ENCODE data around the gene WBP2.

- TF ChIP-seq CTCF (IDR thresholded peaks at IDR 0.05): peak; percentile 67 to 81 (median 71)
- TF ChIP-seq EP300 (IDR thresholded peaks at IDR 0.05; ENCODE audit: low read depth): no peak
- TF ChIP-seq POLR2A (IDR thresholded peaks at IDR 0.05): no peak
- peak in 1 of 3 donors; percentile 43 for TF ChIP-seq POLR2AphosphoS5 (IDR thresholded peaks at IDR 0.05)
Observed at GRCh38 chr17:75827308-75828075, 27.6 kb downstream of the WBP2 start.

Data from transverse colon (tissue), 4 donors.